Measurements from ENCODE around the gene IL17C. TPM values are rescaled to one million over a fixed set of nuclear protein-coding genes. Genes with fewer than 3 reads are reported as not detected.

Gene IL17C
- total RNA-seq, 1 donor from 2014 or later = not detected

GRCh38 chr16:88623858-88624257 lies 14.5 kb upstream of the IL17C start:
- no peak for DNase-seq (ENCODE audit: low spot score)
- intact Hi-C loops (cut with DNase I) = no loop called here

GRCh38 chr16:88624481-88624880 lies 13.9 kb upstream of the IL17C start:
- intact Hi-C loops (cut with DNase I) = no loop called here
- DNase-seq (ENCODE audit: low spot score) = no peak

GRCh38 chr16:88624977-88625576 lies 13.3 kb upstream of the IL17C start:
- intact Hi-C loops (cut with DNase I) = loop anchor here (5.0 kb wide), 1 partner anchor 82 kb away; the partner anchor contains the start of genes CTU2 and RNF166

GRCh38 chr16:88626646-88627045 lies 11.7 kb upstream of the IL17C start:
- intact Hi-C loops (cut with DNase I) = loop anchor here (5.0 kb wide), 1 partner anchor 81 kb away; the partner anchor contains the start of genes CTU2 and RNF166
- DNase-seq (ENCODE audit: low spot score) = no peak

More at GRCh38 chr16:88624977-88625576, 13.3 kb upstream of the IL17C start:
- DNase-seq (ENCODE audit: low spot score) = no peak

- intact Hi-C loops (cut with DNase I) = loop anchor here (5.0 kb wide), 1 partner anchor 80 kb away; the partner anchor contains the start of genes CTU2 and RNF166
- DNase-seq (ENCODE audit: low spot score) = no peak
Measured at GRCh38 chr16:88627531-88628411, 10.6 kb upstream of the IL17C start.

GRCh38 chr16:88628512-88628974 lies 9.8 kb upstream of the IL17C start:
- intact Hi-C loops (cut with DNase I) = loop anchor here (5.0 kb wide), 1 partner anchor 79 kb away; the partner anchor contains the start of genes CTU2 and RNF166
- no peak for DNase-seq (ENCODE audit: low spot score)

GRCh38 chr16:88629835-88630234 lies 8.5 kb upstream of the IL17C start:
- no peak for DNase-seq (ENCODE audit: low spot score)
- intact Hi-C loops (cut with DNase I) = loop anchor here (5.0 kb wide), 1 partner anchor 77 kb away; the partner anchor contains the start of genes CTU2 and RNF166

GRCh38 chr16:88630433-88630832 lies 7.9 kb upstream of the IL17C start:
- no peak for DNase-seq (ENCODE audit: low spot score)
- intact Hi-C loops (cut with DNase I) = no loop called here

GRCh38 chr16:88630941-88631340 lies 7.4 kb upstream of the IL17C start:
- intact Hi-C loops (cut with DNase I) = no loop called here
- DNase-seq (ENCODE audit: low spot score) = no peak

GRCh38 chr16:88631384-88631783 lies 7.0 kb upstream of the IL17C start:
- intact Hi-C loops (cut with DNase I) = no loop called here
- DNase-seq (ENCODE audit: low spot score) = no peak

- intact Hi-C loops (cut with DNase I) = no loop called here
- DNase-seq (ENCODE audit: low spot score) = no peak
Measured at GRCh38 chr16:88631920-88632586, 6.3 kb upstream of the IL17C start.

GRCh38 chr16:88632587-88632930 lies 5.8 kb upstream of the IL17C start:
- no peak for DNase-seq (ENCODE audit: low spot score)
- intact Hi-C loops (cut with DNase I) = no loop called here

- intact Hi-C loops (cut with DNase I) = no loop called here
- no peak for DNase-seq (ENCODE audit: low spot score)
Measured at GRCh38 chr16:88633684-88634140, 4.7 kb upstream of the IL17C start.

GRCh38 chr16:88634141-88634993 lies 4.0 kb upstream of the IL17C start:
- DNase-seq (ENCODE audit: low spot score) = no peak
- intact Hi-C loops (cut with DNase I) = no loop called here

- no peak for DNase-seq (ENCODE audit: low spot score)
- intact Hi-C loops (cut with DNase I) = no loop called here
Measured at GRCh38 chr16:88634994-88635670, 3.2 kb upstream of the IL17C start.

GRCh38 chr16:88635671-88636319 lies 2.6 kb upstream of the IL17C start:
- no peak for DNase-seq (ENCODE audit: low spot score)
- intact Hi-C loops (cut with DNase I) = no loop called here

- intact Hi-C loops (cut with DNase I) = no loop called here
- no peak for DNase-seq (ENCODE audit: low spot score)
Measured at GRCh38 chr16:88636488-88637265, 1.7 kb upstream of the IL17C start.
